AML-193 (cell line): ENCODE data around the gene ESAM.

Source experiments
- DNase-seq, 2 experiments: peaks; one replicate each; lab custom pipeline; 2025; lab: John Stamatoyannopoulos, UW

The ESAM gene, protein sequence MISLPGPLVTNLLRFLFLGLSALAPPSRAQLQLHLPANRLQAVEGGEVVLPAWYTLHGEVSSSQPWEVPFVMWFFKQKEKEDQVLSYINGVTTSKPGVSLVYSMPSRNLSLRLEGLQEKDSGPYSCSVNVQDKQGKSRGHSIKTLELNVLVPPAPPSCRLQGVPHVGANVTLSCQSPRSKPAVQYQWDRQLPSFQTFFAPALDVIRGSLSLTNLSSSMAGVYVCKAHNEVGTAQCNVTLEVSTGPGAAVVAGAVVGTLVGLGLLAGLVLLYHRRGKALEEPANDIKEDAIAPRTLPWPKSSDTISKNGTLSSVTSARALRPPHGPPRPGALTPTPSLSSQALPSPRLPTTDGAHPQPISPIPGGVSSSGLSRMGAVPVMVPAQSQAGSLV

DNA sequence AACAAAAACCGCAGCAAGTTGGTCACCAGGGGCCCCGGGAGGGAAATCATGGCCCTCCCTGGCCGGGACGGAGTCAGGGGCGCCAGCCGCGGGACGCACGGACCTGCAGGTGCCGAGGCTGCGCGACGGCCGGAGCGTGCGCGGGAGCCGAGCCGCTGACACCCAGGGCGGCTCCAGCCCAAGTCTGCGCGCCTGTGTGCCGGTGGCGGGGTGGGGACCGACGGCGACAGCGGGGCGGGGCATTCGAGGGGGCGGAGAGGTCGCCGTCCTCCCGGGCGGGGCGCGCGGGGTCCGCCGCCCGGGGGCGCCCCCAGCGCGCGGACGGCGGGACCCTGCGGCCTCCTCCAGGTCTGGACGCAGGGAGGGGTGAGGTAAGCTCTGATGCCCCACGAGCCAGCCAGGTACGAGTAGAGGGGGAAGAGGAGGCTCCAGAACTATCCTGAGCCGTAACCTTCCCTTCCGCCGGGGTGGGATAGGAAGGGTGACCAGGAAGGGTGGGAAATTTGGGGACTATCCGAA lies at the start of gene ESAM:
ESAM (minus strand) TSS at position 186 of the 519 bp plus-strand sequence; CDS start at position 50, 136 bp downstream.
- no peak for DNase-seq

GRCh38 chr11:124811399-124812125 lies 49.5 kb upstream of the ESAM start:
- no peak for DNase-seq

DNA sequence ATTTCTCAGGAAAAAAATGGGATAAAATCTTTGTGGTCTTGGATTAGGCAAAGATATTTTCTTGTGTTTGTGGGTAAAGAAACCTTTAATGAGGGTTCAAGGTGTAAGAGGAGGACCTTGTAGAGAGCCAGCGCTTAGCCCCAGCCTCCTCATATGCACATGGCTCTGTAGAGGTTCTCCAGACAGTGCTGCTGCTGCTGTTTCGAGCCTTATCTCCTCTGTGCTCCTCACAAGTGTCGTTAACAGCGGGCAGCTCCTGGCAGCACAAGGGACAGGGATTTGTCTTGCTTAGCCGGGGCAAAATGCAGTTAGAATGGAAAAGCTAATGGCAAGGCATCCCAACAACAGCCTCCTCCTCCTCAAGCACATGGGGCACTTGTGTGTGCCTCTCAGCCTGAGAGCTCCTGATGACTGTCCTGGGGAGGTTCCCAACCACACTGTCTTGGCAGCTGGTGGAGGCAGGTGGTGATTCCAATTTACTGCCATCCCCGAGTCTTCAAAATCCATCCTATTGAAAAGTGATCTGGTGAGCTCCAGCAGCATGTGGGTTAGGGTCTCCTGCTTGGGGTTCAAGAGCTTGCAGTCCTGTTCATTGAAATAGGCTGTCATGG lies 45.7 kb upstream of the ESAM start:
- DNase-seq = no peak

DNA sequence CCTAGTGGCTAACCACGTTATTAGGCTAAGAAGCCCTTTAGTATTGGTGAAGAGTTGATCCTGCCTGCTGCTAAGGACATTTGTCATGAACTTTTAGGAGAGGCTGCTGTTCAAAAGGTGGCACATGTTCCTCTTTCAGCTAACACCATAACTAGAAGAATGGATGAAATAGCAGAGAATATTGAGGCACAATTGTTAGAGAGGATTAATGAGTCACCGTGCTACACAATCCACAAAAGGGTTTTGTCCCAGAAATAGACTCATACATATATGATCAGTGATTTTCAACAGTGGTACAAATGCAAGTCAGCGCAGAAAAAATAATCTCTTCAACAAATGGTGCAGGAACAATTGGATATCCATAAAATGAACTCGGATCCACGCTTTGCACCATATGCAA lies 45.1 kb upstream of the ESAM start:
- DNase-seq = no peak

DNA sequence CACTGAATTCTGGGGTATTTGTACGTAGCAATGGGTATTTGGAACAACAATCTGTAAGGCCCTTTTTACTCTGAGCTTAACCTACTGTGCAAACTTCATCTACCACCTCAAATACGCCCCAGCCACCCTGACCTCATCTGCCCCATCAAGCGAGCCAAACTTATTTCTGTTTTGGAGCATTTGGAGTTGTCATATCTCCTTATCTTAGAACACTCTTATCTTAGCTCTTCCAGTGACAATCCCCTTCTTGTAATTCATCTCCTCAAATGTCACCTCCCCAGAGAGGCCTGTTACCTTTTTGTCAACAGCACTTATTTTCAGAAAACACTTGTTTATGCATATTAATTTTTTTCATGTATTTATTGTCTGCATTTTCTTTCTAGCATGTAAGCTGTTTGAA lies 42.8 kb upstream of the ESAM start:
- no peak for DNase-seq

DNA sequence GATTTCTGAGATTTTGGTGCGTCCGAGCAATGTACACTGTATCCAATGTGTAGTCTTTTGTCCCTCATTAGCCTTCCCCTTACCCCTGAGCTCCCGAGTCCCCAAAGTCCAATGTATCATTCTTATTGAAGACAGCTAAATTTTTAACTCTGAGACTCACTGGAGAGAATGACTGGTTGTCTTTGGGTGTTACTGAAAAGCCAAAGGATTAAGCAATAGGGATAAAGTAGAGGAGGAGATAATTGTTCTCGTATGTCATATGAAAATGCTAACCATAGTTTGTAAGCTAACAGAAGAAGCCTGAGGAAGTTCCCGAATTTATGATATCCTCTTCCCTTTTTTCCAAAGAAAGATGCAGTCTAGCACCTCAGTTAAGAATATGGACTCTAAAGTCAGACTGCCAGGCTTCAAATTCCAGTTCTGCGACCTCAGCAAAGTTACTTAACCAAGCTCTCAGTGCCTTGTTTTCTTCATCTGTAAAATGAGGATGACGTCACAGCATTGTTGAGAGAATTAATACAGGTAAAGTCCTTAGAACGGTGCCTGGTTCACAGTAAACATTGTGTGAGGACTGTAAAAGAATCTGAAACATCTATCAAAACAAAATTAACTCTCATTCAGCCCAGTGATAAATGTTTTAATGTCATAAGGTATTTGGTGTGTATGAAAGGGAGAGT lies 39.7 kb upstream of the ESAM start:
- no peak for DNase-seq

GRCh38 chr11:124801014-124801413 lies 38.9 kb upstream of the ESAM start:
- no peak for DNase-seq

GRCh38 chr11:124800226-124800929 lies 38.3 kb upstream of the ESAM start, which contains the start of gene MSANTD2:
TSS of gene MSANTD2 (minus strand) at chr11:124800406. CDS start at chr11:124800380, 26 bp downstream.
- peak; percentile 27 to 46 for DNase-seq

DNA sequence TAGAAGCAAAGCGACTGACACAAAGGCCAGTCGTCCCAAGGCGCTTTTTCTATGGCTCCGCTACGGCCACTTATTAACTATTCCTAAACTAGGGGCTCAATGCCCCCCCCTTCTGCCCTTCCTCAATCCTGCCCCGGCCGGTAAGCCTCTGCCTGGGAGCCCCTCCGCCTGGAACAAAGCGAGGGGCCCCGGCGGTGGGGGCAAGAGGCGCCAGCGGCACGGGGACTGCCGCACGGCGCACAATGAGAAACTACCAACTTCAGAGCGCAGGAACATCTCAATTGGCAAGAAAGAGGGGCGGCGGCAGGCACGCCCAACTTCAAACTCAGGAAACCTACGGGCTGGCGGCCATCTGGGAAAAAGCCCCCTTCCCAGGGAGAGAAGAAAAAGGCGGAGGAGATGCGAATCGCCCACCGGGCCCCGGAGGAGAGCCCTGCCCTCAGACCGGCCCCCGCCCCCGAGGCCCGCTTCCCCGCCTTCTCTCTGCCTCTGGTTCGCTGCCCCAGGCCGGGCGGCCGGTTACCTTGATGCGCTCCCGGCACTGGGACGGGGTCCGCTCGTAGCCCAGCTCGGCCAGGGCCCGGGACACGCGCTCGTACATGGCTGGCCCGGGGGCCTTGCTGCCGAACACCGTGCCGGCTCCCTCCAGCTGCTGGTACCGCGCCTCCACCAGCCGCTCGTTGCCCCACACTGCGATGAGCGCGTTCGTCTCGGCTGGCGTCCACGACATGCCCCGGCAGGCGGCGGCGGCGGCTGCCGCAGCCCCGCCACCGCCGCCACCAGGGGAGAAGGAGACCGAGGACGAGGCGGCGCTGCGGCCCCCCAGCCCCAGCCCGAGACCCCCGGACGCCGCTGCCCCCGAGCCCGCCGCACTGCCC lies 37.5 kb upstream of the ESAM start:
- DNase-seq = peak in 1 of 2 experiments; percentile 3

GRCh38 chr11:124798991-124799347 lies 36.9 kb upstream of the ESAM start:
- no peak for DNase-seq

- DNase-seq = no peak
Observed at GRCh38 chr11:124796312-124796711, 34.2 kb upstream of the ESAM start.

DNA sequence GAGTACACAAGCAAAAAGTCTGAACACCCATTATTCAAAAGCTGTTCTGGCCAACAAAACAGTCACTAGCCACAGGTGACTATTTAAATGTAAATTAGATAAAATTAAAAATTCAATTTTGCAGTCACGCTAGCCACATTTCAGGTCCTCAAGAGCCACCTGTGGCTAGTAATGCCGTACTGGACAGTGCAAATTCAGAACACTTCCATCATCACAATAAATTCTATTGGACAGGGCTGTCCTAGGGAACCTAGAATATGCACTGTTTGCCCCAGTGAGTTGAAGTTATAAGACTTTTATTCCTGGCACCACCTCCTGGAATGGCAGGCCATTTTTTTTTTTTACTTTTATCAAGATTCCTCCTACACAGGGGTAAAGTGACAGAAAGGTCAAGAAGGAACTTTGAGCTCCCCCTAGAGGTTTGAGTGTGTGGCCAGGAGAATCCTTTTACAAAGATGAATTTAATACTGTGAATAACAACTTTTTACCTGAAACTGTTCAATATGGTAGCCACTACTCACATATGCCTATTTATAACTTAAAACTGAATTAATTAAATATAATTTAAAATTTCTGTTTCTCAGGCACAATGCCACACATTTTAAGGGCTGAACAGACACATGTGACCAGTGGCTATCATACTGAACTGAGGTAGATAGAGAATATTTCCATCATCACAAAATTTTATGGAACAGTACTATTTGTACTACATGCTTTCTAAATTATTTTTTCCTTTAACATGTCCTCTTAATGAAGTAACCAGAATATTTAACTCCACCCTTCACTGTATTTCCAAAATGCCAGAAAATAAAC lies 31.6 kb upstream of the ESAM start:
- DNase-seq = peak; percentile 62 to 72

DNA sequence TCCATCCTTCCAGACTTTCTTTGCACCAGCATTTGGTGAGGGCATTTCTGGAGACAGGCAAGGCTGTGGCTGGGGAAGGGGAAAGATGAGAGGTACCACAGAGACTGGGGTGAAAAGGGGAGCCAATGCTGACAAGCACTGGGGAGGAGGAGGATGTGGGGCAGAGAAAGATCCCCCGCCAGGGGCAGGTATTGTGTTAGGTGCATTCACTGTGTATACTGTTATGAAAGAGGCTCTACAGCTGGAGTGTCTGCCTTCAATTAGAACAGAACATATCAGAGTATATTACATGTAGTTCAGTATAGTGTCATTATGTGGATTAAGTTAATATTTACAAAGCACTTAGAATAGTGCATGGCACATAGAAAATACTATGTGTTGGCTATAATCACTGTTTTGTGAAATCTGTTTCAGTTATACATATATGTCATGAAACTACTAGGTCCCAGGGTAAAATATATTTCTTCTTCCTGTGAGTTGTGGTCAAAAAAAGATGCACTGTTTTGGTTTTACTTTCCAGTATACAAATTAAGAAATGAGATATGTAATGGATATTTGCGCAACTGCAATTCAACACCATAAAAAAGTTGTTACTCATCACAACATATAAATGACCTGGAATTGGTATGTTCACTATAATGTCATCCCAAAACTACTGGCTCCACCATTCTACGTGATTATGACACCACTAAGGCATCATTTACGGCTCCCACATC lies 29.7 kb upstream of the ESAM start:
- no peak for DNase-seq

- no peak for DNase-seq
Observed at GRCh38 chr11:124788521-124788920, 26.4 kb upstream of the ESAM start.

DNA sequence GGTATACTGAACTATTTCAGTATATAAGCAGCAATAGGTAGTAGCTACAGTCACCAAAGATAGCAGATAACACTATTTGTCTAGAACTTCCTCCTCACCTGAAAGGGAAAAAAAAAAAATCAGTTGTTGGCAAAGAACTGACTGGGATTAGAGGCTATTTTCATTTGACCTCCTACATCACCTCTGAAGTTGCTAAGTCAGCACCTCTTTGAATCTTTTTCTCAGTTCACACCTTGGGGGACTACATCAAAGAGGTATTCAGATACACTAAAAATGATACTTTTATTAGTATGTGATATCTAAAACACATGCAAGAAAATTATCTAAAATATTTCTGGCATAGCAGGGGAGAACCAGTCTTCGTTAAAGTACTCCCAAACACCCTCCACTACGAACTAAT lies 22.0 kb upstream of the ESAM start:
- DNase-seq = no peak

DNA sequence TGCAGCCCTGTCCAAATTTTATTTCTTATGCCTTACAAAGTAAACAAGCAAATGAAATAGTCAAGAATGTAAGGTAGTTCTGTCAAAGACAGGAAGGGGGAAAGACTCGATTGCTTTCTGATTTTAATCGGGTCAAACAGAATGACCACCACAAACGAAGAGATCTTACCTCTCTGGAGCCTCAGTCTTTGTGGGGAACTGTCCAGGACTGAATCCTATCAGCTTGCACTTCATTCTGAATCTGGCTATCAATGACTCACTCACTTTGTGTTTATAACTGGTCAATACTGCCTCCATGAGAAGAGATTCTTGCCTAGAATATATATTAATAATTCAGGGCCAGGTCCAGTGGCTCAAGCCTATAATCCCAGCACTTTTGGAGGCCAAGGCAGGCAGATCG lies 20.9 kb upstream of the ESAM start:
- DNase-seq = no peak

DNA sequence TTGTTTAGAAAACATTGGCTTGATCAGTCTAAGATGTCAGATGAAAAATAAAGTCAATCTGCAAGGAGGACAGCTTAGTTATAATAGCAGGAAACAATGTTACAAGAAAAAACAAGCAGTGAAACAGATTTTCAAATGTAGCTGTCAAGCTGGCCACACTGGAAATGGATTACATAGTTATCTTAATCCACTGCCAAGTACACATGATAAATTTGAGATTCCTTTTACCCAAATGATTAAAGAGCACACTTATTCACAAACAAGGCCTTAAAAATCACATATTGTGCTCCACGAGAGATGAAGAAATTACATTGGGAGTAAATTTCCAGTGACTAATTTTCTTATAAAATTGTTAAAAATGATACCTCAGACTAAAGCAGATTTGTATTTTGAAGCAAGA lies 17.5 kb upstream of the ESAM start:
- no peak for DNase-seq

DNA sequence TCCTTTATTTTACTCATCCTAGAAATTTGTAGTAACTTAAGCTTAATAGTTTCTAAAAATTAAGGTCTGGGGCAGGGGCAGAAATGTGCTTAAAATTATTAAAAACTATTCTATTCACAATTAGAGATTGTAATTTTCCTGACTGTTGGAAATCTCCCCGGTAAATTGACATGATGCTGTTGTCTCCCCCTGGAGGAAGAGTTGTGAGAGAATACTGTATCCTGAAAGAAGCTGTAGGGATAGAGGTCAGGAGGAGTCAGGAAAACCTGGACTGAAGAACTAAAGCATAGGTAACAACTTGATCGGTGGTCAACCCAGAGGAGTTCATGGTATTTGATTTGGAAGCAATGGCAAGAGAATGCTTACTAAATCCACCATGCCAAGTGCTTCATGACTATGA lies 16.2 kb upstream of the ESAM start:
- DNase-seq = no peak
